ENCODE data around the gene LAMA2.

The LAMA2 gene

GRCh38 chr6:129390900-129391299 is 508.0 kb downstream of the LAMA2 start:
- DNase-seq: no peak

GRCh38 chr6:129393654-129394053 is 510.7 kb downstream of the LAMA2 start:
- no peak for DNase-seq

GRCh38 chr6:129398764-129399163 is 515.8 kb downstream of the LAMA2 start:
- DNase-seq: no peak

GRCh38 chr6:129402244-129402643 is 519.3 kb downstream of the LAMA2 start:
- DNase-seq: no peak

- no peak for DNase-seq
Observed at GRCh38 chr6:129411092-129411491, 528.2 kb downstream of the LAMA2 start.

- no peak for DNase-seq
Observed at GRCh38 chr6:129416337-129416990, 533.5 kb downstream of the LAMA2 start.

GRCh38 chr6:129417416-129418086 is 534.6 kb downstream of the LAMA2 start:
- DNase-seq: no peak

- no peak for DNase-seq
Observed at GRCh38 chr6:129419324-129419723, 536.4 kb downstream of the LAMA2 start.

GRCh38 chr6:129426343-129426742 is 543.4 kb downstream of the LAMA2 start:
- DNase-seq: no peak

- no peak for DNase-seq
Observed at GRCh38 chr6:129429956-129430355, 547.0 kb downstream of the LAMA2 start.

GRCh38 chr6:129432738-129433137 is 549.8 kb downstream of the LAMA2 start:
- DNase-seq: no peak

GRCh38 chr6:129434091-129434490 is 551.2 kb downstream of the LAMA2 start:
- DNase-seq: no peak

- DNase-seq: no peak
Observed at GRCh38 chr6:129440691-129441090, 557.8 kb downstream of the LAMA2 start.

- DNase-seq: no peak
Observed at GRCh38 chr6:129444683-129445082, 561.7 kb downstream of the LAMA2 start.

- no peak for DNase-seq
Observed at GRCh38 chr6:129446272-129447197, 563.6 kb downstream of the LAMA2 start.

- DNase-seq: no peak
Observed at GRCh38 chr6:129447198-129447565, 564.2 kb downstream of the LAMA2 start.

- DNase-seq: no peak
Observed at GRCh38 chr6:129448965-129449364, 566.0 kb downstream of the LAMA2 start.

- DNase-seq: no peak
Observed at GRCh38 chr6:129451187-129451586, 568.2 kb downstream of the LAMA2 start.

GRCh38 chr6:129453073-129453472 is 570.1 kb downstream of the LAMA2 start:
- DNase-seq: no peak

GRCh38 chr6:129454488-129454887 is 571.5 kb downstream of the LAMA2 start:
- no peak for DNase-seq

GRCh38 chr6:129455126-129455769 is 572.3 kb downstream of the LAMA2 start:
- no peak for DNase-seq

GRCh38 chr6:129460221-129460620 is 577.3 kb downstream of the LAMA2 start:
- DNase-seq: no peak

GRCh38 chr6:129469070-129469662 is 586.2 kb downstream of the LAMA2 start:
- DNase-seq: no peak

Measured in NCI-H2107 (cell line).